SJCRH30 (cell line): Measurements from ENCODE around the gene CTNS. TPM values are rescaled to one million over a fixed set of nuclear protein-coding genes. Genes with fewer than 3 reads are reported as not detected.
A peak's percentile ranks its signal among the peaks of the same experiment; 100 is the strongest.

ENCODE experiments used
- DNase-seq, 2 experiments: peaks; one replicate each; pipeline ENCODE4 v3.0.0-alpha.2; 2015 to 2020
- H3K27ac ChIP-seq: fragments of 250-450 bp; sonication (Bioruptor Pico); 2 replicates; pipeline ENCODE4 v1.5.1; 2020; ENCODE audit warnings: mild to moderate bottlenecking, moderate library complexity
- H3K27me3 ChIP-seq: fragments of 250-450 bp; sonication (Bioruptor Pico); 2 replicates; pipeline ENCODE4 v1.5.1; 2020; ENCODE audit warnings: mild to moderate bottlenecking, moderate library complexity
- H3K36me3 ChIP-seq: fragments of 250-450 bp; sonication (Bioruptor Pico); 2 replicates; pipeline ENCODE4 v1.5.1; 2020; ENCODE audit warnings: mild to moderate bottlenecking, moderate library complexity
- H3K4me1 ChIP-seq: fragments of 250-450 bp; sonication (Bioruptor Pico); 2 replicates; pipeline ENCODE4 v1.5.1; 2020; ENCODE audit warnings: mild to moderate bottlenecking, moderate library complexity
- H3K4me3 ChIP-seq: fragments of 250-450 bp; sonication (Bioruptor Pico); 2 replicates; pipeline ENCODE4 v1.5.1; 2020; ENCODE audit warnings: mild to moderate bottlenecking, moderate library complexity
- H3K9me3 ChIP-seq: fragments of 250-450 bp; sonication (Bioruptor Pico); replicated peaks from 2 replicates; pipeline ENCODE4 v1.5.1; 2020; ENCODE audit warnings: mild to moderate bottlenecking, moderate library complexity
- total RNA-seq: library from RNA; depleted of rRNA; stranded (reverse); fragments of >200 nt; shearing (Covaris generic); gene quantifications from 2 replicates; pipeline ENCODE4 v1.2.3, GENCODE V29; 2014

CTNS gene
- total RNA-seq, 1 experiment from 2014 or later, result 8.1 TPM

GRCh38 chr17:3679531-3680126 is 43.1 kb downstream of the CTNS start:
- Histone ChIP-seq H3K9me3 (no peaks in the 10 kb centered on the region), H3K27ac (no peak overlapping the region), H3K27me3 (no peaks in the 10 kb centered on the region), H3K4me1 (no peaks in the 10 kb centered on the region), H3K36me3 (no peaks in the 10 kb centered on the region), H3K4me3 (no peak overlapping the region)
- no peak for DNase-seq

DNA sequence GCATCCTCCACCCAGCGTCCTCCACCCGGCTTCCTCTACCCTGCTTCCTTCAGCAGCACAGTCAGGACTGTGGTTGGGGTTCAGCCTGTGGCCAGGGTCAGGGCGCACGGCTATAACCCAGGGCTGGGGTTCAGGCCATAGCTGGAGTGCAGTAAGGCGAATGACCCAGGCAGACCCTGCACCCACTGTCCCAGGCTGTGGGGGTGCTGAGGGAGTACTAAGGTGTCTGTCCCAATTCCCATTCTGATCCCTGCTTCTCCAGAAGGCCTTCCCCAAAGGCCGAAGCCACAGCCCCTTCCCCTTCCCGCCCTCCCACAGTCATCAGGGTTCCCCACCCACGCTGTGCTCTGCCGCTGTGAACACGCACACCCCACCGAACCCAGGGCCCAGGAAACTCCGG is 44.5 kb downstream of the CTNS start:
- DNase-seq, result no peak
- Histone ChIP-seq H3K27me3 (no peaks in the 10 kb centered on the region), H3K36me3 (no peaks in the 10 kb centered on the region), H3K9me3 (no peaks in the 10 kb centered on the region), H3K4me3 (no peak overlapping the region), H3K4me1 (no peaks in the 10 kb centered on the region), H3K27ac (no peak overlapping the region)

DNA sequence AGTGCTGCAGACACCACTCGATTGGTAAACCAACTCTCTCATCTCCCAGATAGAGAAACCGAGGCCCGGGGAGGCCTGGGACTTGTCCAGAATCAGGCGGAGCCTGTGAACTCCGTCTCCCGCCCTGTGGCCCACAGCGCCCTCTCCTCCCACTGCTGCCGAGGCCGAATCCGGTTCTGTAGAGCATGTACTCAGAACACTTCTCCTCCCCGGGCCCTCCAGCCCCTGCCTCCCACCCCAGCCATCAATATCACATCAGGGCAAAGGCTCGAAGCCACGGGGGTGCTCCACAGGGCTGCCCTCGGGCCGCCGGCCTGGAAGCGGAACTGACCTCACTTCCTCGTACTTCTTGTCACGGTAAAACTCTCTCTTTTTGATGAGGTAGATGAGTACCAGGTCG is 45.0 kb downstream of the CTNS start:
- no peak overlapping the region for H3K27ac ChIP-seq
- H3K36me3 ChIP-seq, result no peaks in the 10 kb centered on the region
- no peak overlapping the region for H3K4me3 ChIP-seq
- no peaks in the 10 kb centered on the region for H3K9me3 ChIP-seq
- H3K27me3 ChIP-seq, result no peaks in the 10 kb centered on the region
- DNase-seq, result no peak
- H3K4me1 ChIP-seq, result no peaks in the 10 kb centered on the region

- Histone ChIP-seq H3K9me3 (no peaks in the 10 kb centered on the region), H3K36me3 (no peaks in the 10 kb centered on the region), H3K27ac (no peak overlapping the region), H3K4me3 (no peak overlapping the region), H3K27me3 (no peaks in the 10 kb centered on the region), H3K4me1 (no peaks in the 10 kb centered on the region)
- DNase-seq, result no peak
Observed at GRCh38 chr17:3682033-3682432, 45.5 kb downstream of the CTNS start.

DNA sequence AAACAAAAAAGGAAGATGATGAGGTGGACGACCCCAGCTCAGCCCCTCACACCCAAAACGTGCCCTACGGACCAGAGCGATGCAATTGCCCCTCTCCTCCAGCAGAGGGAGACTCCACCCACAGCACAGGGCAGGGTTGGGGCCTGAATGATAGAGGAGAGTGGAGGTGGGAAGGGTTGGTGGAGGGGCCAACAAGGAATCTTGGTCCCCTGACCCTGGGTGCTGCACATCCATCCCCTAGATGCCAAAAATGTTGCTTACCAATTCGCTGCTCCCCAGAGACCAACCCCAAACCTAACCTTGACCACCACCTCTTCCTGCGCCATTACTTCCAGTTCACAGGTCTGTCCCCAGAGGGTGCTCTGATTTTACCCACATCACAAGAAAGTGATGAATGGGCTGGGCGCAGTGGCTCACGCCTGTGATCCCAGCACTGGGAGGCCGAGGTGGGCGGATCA is 46.5 kb downstream of the CTNS start:
- Histone ChIP-seq H3K27ac (no peak overlapping the region), H3K9me3 (no peaks in the 10 kb centered on the region), H3K36me3 (no peaks in the 10 kb centered on the region), H3K4me3 (no peak overlapping the region), H3K27me3 (no peaks in the 10 kb centered on the region), H3K4me1 (no peaks in the 10 kb centered on the region)
- peak; percentile 33 to 63 for DNase-seq

- Histone ChIP-seq H3K4me3 (no peak overlapping the region), H3K27ac (no peak overlapping the region), H3K27me3 (no peaks in the 10 kb centered on the region), H3K36me3 (no peaks in the 10 kb centered on the region), H3K4me1 (no peaks in the 10 kb centered on the region), H3K9me3 (no peaks in the 10 kb centered on the region)
- DNase-seq, result peak; percentile 42 to 69
Observed at GRCh38 chr17:3685174-3685573, 48.6 kb downstream of the CTNS start.

DNA sequence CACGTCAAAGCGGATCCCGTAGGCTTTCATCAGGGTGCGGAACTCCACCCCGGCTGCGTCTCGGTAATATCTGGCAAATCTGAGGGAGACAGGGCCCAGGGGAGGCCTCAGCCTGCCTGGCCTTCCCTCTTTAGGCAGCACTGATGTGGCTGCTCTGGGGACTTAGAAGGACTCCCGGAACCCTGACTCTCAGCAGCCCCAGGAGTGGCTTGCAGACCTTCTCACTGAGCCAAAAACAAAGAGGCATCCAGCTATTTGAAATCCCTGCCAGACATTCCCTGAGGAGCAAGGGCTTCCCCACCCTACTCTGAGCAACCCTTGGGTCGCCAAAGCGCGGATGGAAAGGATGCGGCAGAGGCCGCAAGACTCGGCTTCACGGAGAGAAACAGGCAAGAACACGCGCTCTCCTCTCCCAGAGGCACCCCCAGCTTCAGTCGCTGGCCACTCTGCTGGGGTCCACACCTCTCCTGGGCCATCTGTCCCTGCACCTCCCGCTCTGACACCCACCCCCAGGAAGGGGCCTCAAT is 51.5 kb downstream of the CTNS start:
- Histone ChIP-seq H3K4me1 (no peaks in the 10 kb centered on the region), H3K4me3 (no peak overlapping the region), H3K27me3 (no peaks in the 10 kb centered on the region), H3K36me3 (no peaks in the 10 kb centered on the region), H3K9me3 (no peaks in the 10 kb centered on the region), H3K27ac (no peak overlapping the region)
- DNase-seq, result peak in 1 of 2 experiments; percentile 43

GRCh38 chr17:3688852-3689261 is 52.3 kb downstream of the CTNS start:
- no peak overlapping the region for H3K4me3 ChIP-seq
- H3K9me3 ChIP-seq, result no peaks in the 10 kb centered on the region
- H3K27ac ChIP-seq, result no peak overlapping the region
- no peaks in the 10 kb centered on the region for H3K36me3 ChIP-seq
- no peaks in the 10 kb centered on the region for H3K4me1 ChIP-seq
- no peak for DNase-seq
- no peaks in the 10 kb centered on the region for H3K27me3 ChIP-seq

- Histone ChIP-seq H3K9me3 (no peaks in the 10 kb centered on the region), H3K4me1 (no peaks in the 10 kb centered on the region; the same call in 1 of the 2 replicates), H3K36me3 (no peaks in the 10 kb centered on the region), H3K4me3 (no peak overlapping the region), H3K27ac (no peak overlapping the region), H3K27me3 (no peaks in the 10 kb centered on the region)
- no peak for DNase-seq
Observed at GRCh38 chr17:3689262-3690093, 52.9 kb downstream of the CTNS start.

DNA sequence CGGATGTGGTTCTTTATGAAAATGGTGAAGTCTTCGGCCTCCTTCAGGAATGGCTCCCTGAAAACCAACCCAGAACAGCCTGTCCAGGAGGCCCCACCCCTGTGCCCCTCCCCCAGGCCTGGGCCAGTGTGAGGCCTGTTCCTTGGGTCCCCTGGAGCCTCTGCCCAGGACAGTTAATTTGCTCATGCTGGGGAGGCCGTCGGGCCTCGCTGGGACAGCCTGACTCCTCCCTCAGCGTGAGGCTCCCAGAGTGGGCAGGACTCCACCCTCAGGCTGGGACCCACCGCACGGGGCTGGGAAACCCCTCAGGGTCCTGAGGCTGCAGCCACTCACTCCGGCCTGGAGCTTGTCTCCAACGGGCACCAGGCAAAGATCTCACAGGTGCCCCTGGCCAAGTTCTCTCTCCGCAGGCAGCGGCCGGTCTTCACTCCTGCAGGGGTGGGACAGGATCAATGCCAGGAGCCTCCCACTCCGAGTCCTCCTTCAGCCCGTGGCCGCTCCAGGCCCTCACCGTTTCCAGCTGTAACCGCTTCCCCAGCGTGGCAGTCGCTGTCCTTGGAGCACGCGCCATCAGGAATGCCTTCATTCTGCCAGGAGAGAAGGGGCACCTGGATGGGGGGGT is 53.6 kb downstream of the CTNS start:
- Histone ChIP-seq H3K36me3 (no peaks in the 10 kb centered on the region), H3K4me1 (peaks cover 3% of the 10 kb centered on the region; the same call in 1 of the 2 replicates), H3K27ac (no peak overlapping the region), H3K27me3 (no peaks in the 10 kb centered on the region), H3K4me3 (no peak overlapping the region), H3K9me3 (no peaks in the 10 kb centered on the region)
- no peak for DNase-seq

GRCh38 chr17:3691617-3692067 is 55.1 kb downstream of the CTNS start:
- Histone ChIP-seq H3K4me1 (peaks cover 7% of the 10 kb centered on the region; the same call in 1 of the 2 replicates), H3K27me3 (no peaks in the 10 kb centered on the region)

GRCh38 chr17:3692346-3692745 is 55.8 kb downstream of the CTNS start:
- H3K36me3 ChIP-seq, result no peaks in the 10 kb centered on the region

More at GRCh38 chr17:3691617-3692067, 55.1 kb downstream of the CTNS start:
- no peak overlapping the region for H3K4me3 ChIP-seq
- no peaks in the 10 kb centered on the region for H3K36me3 ChIP-seq
- no peak overlapping the region for H3K27ac ChIP-seq
- no peaks in the 10 kb centered on the region for H3K9me3 ChIP-seq
- no peak for DNase-seq

GRCh38 chr17:3693141-3693540 is 56.6 kb downstream of the CTNS start:
- no peak overlapping the region for H3K27ac ChIP-seq

More at GRCh38 chr17:3692346-3692745, 55.8 kb downstream of the CTNS start:
- Histone ChIP-seq H3K27me3 (no peaks in the 10 kb centered on the region), H3K27ac (no peak overlapping the region), H3K9me3 (no peaks in the 10 kb centered on the region), H3K4me3 (no peak overlapping the region), H3K4me1 (peaks cover 7% of the 10 kb centered on the region; the same call in 1 of the 2 replicates)
- DNase-seq, result no peak

DNA sequence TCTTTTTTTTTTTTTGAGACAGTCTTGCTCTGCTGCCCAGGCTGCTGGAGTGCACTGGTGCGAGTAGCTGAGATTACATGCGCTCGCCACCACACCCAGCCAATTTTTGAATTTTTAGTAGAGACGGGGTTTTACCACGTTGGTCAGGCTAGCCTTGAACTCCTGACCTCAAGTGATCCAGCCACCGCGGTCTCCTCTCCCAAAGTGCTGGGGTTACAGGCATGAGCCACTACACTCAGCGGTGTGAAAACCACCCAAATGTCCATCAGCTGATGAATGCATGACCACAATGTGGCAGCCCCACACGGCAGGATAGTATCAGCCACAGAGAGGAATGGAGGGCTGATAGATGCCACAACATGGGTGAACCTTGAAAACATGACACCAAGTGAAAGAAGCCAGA is 57.3 kb downstream of the CTNS start:
- no peak overlapping the region for H3K4me3 ChIP-seq
- no peak overlapping the region for H3K27ac ChIP-seq
- H3K36me3 ChIP-seq, result no peaks in the 10 kb centered on the region
- DNase-seq, result no peak
- H3K9me3 ChIP-seq, result no peaks in the 10 kb centered on the region
- peaks cover 7% of the 10 kb centered on the region; the same call in 1 of the 2 replicates for H3K4me1 ChIP-seq
- no peaks in the 10 kb centered on the region for H3K27me3 ChIP-seq

More at GRCh38 chr17:3693141-3693540, 56.6 kb downstream of the CTNS start:
- H3K36me3 ChIP-seq, result no peaks in the 10 kb centered on the region
- no peak overlapping the region for H3K4me3 ChIP-seq
- no peak for DNase-seq
- no peaks in the 10 kb centered on the region for H3K9me3 ChIP-seq
- H3K4me1 ChIP-seq, result peaks cover 7% of the 10 kb centered on the region; the same call in 1 of the 2 replicates
- no peaks in the 10 kb centered on the region for H3K27me3 ChIP-seq
